GM12875 (cell line): ENCODE results near the gene ETF1.
"Not testable (repeated sequence)": the region's sequence is repeated elsewhere in the genome, so short reads cannot be mapped to it uniquely, and the experiment has no call there.

Source experiments
- H3K4me3 ChIP-seq: one replicate; pipeline ENCODE4 v1.5.1; 2011; ENCODE audit warnings: low read depth, low read length, control low read depth
- TF ChIP-seq, protein P1 (sequence below): IDR thresholded peaks from 2 replicates; pipeline ENCODE4 v1.5.1; 2011; ENCODE audit warnings: low read depth, mild to moderate bottlenecking, control low read depth, inconsistent platforms, low read length, moderate library complexity, borderline replicate concordance; ENCODE audit not compliant: insufficient read depth

Gene ETF1

DNA sequence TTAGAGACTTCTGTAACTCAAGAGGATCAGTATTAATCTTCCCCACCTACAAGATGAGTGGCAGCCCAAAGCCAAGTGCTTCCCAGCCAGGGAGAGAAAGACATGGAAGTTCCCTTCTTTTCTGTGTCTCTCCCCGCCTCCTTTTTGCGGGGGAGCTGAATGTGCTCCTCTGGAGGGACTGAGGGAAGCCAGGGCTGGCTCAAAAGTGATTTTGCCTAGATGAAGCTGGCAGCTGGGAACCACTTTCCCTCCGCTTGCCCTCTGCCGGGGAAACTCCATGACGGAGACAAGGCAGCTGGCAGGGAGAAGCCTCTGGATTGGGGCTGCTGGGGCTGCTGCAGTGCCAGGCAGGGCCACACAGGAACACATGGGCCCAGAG is 53.4 kb downstream of the ETF1 start:
- no peak overlapping the region for H3K4me3 ChIP-seq
- TF ChIP-seq, protein P1, sequence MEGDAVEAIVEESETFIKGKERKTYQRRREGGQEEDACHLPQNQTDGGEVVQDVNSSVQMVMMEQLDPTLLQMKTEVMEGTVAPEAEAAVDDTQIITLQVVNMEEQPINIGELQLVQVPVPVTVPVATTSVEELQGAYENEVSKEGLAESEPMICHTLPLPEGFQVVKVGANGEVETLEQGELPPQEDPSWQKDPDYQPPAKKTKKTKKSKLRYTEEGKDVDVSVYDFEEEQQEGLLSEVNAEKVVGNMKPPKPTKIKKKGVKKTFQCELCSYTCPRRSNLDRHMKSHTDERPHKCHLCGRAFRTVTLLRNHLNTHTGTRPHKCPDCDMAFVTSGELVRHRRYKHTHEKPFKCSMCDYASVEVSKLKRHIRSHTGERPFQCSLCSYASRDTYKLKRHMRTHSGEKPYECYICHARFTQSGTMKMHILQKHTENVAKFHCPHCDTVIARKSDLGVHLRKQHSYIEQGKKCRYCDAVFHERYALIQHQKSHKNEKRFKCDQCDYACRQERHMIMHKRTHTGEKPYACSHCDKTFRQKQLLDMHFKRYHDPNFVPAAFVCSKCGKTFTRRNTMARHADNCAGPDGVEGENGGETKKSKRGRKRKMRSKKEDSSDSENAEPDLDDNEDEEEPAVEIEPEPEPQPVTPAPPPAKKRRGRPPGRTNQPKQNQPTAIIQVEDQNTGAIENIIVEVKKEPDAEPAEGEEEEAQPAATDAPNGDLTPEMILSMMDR = no peak

DNA sequence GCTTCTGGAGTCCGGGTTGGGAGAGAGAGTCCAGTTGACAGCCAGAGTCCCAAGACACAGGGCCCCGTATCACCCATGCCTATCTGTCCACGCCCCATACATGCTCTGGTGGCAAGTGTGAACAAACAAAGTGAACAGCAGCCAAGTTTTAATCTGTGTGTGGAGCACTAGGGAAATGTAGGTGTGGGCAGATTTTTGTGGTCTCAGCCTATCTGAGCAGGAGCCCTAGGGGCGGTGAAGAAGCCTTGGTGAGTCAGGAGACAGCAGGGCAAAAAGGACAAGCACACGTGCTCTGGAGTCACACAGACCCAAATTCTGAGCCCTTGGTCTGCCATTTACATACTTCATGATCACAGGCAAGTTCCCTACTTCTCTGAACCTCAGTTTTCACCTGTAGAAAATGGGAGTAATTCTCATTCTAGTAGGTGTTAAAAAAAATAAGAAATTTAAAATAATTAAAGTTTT is 54.5 kb downstream of the ETF1 start:
- TF ChIP-seq, protein P1 = no peak
- H3K4me3 ChIP-seq = no peak overlapping the region

DNA sequence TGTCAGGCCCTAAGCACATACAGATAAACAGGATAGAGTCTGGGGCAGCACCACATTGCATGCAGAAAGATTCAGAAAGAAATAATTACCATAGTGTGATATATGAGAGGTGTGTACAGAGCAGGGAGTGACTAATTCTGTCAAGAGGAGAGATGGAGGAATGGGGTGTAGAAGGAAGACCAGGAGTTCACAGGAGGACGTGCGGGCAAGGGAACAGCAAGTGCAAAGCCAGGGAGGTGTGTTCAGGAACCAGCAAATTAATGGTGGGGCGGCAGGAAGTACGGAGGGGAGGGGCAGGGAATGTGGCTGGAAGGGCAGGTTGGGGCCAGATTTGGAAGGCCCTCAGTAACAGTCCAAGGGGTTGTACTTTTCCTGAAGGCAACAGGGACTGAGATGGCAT is 60.4 kb downstream of the ETF1 start:
- H3K4me3 ChIP-seq = no peak overlapping the region
- TF ChIP-seq, protein P1 = no peak

DNA sequence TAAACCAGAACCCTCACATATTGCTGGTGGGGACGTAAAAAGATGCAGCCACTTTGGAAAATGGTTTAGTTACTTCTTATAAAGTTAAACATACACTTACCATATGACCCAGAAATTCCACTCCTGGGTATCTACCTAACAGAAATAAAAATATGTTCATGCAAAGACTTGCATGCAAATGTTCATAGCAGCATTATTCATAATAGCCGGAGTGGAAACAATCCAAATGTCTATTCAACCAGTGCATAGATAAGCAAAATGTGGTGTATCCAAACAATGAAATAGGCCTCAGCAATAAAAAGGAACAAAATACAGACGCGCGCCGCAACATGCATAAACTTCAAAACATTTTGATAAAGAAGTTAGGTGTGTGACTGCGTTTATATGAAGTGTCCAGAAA is 66.1 kb downstream of the ETF1 start:
- no peak overlapping the region for H3K4me3 ChIP-seq
- TF ChIP-seq, protein P1 = no peak

DNA sequence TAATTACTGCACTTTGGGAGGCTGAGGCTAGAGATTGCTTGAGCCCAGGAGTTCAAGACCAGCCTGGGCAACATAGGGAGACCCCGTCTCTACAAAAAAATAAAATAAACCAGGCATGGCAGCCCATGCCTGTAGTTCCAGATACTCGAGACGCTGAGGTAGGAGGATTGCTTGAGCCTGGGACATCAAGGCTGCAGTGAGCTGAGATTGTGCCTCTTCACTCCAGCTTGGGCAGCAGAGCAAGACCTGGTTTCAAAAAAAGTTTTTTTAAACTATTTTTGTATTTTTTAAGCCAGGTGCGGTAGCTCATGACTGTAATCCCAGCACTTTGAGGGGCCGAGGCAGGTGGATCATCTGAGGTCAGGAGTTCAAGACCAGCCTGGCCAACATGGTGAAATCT is 69.9 kb downstream of the ETF1 start:
- H3K4me3 ChIP-seq = not testable (repeated sequence)

DNA sequence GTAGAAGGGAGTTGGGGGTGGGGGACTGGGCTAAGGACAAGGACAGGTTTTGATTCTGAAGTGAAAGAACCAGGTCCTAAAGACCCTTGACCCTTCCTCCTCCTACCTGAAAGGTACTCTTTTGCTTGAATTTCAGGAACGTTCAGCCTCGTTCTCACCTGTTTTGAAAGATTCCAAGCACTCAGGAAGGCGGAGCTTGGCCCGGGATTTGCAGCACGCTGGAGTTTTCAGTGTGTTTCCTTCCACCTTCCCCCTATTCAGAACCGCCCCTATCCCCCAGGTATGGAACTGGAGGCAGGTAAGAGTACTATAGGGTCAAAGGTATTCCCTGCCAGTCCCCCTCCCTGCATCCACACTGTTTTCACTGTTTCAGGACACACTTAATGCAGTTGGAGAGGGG is 70.7 kb downstream of the ETF1 start:
- no peak overlapping the region for H3K4me3 ChIP-seq
- TF ChIP-seq, protein P1 = no peak

DNA sequence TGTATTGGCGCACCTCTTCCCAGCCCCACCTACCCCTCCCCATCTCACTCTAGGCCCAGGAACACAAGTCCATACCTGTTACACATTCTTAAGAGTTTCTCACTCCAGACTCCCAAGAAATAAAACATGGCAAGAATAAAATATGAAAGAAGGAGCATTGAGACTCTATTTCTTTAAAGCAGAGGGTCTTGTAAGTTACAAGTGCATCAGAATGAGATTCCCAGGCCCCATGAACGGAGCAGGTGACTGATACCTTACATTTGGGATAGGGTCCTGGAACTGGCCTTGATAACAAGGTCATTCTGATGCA is 72.0 kb downstream of the ETF1 start:
- TF ChIP-seq, protein P1 = no peak
- no peak overlapping the region for H3K4me3 ChIP-seq
